Measurements from ENCODE around the gene STYX. TPM values are rescaled to one million over a fixed set of nuclear protein-coding genes. Genes with fewer than 3 reads are reported as not detected.

The STYX gene
- total and polyA plus RNA-seq, 2 of the 4 experiments (the other 2 are of a cell fraction), result 5.8 to 7.5 TPM

DNA sequence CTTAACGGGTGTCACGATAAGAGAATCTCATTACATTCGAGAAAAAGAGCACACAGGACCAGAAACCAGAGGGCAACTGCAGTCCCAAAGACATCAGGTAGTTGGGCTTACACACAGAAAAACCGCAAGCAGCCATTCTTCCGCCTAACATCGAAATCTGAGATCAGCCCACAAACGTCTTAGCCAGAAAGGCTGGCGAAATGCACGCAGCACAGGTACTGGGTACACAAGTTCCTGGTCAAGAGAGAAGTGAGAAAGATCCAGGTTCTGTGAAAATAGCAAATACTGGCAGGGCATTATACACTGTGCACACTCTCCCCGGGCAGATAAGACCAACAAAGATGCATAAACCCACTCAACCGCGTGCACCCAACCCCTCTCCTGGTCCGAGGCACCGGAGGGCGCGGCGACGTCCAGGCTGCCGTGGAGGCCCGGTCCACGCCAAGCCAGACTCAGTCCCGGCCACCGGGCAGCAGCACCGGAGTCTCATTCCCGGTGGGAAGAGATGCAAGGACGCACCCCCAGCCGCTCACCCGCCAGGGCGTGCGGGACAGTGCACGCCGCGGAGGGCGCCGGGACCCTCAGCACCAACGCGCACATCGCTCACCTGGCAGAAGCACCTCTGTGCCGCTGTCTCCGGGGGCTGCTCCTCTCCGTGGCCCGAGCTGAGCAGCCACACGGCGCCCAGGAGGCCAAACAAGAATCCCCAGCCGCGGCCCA, 35.0 kb upstream of the STYX start:
- H2AK9ac ChIP-seq (replicated peaks; ENCODE audit: low read depth, low read length, poor library complexity), result peak overlapping the region; percentile 93
- H2AFZ ChIP-seq (replicated peaks; ENCODE audit: low read length, poor library complexity), result peak overlapping the region; percentile 96
- no peak; the same call in 1 of the 2 replicates for TF ChIP-seq CHD1 (IDR thresholded peaks at IDR 0.05; ENCODE audit: low read depth, low read length)
- TF ChIP-seq POLR2A (IDR thresholded peaks at IDR 0.05; ENCODE audit: low read depth, low read length), result no peak
- no peak for TF ChIP-seq MXI1 (IDR thresholded peaks at IDR 0.05; ENCODE audit: borderline replicate concordance, low read depth, low read length)
- no peak for TF ChIP-seq NFE2L2 (IDR thresholded peaks at IDR 0.05; ENCODE audit: low read depth, low read length)
- TF ChIP-seq SMC3 (IDR thresholded peaks at IDR 0.05; ENCODE audit: low read depth, low read length), result no peak
- TF ChIP-seq FOS (IDR thresholded peaks at IDR 0.05; ENCODE audit: low read depth, low read length), result no peak
- no peak for TF ChIP-seq RFX5 (IDR thresholded peaks at IDR 0.05; ENCODE audit: low read depth, low read length)
- 0 out of 2 replicates have a peak, but pooled peaks have one; percentile 1 for TF ChIP-seq CTCF (conservative IDR thresholded peaks at IDR 0.05; ENCODE audit: low read depth, low read length)
- peaks cover 9 to 43% of the 10 kb centered on the region in 2 experiments for H3K79me1 ChIP-seq (ENCODE audit: low read depth in 1 of 2, low read length in 2 of 2)
- no TSS peak for BruUV-seq (replicated peaks)
- DNase-seq (peak; percentile 49), ATAC-seq (ENCODE audit: low read depth) (peak; percentile 36)
- peaks cover 32% of the 10 kb centered on the region for H4K20me1 ChIP-seq (ENCODE audit: insufficient read depth, low read length)
- H2BK20ac ChIP-seq (ENCODE audit: low read depth, low read length), result no peak overlapping the region
- ChIA-PET POLR2A (ENCODE audit: unreplicated experiment) (no interaction called here), CTCF (interaction anchor here (1.6 kb wide), 1 partner anchor 11 kb away, joined by 3 read pairs; no protein-coding TSS in a partner anchor)
- peak overlapping the region; percentile 48 for H3K4ac ChIP-seq (ENCODE audit: low read depth, low read length)
- peak overlapping the region; percentile 41 for H2AK5ac ChIP-seq (ENCODE audit: low read depth, low read length)
- H4K91ac ChIP-seq (ENCODE audit: insufficient read depth, low read depth, low read length), result peak overlapping the region; percentile 2; the same call in 1 of the 2 replicates
- no peak overlapping the region for H2BK120ac ChIP-seq (ENCODE audit: low read depth, low read length)
- H2BK5ac ChIP-seq (ENCODE audit: low read depth, low read length, poor library complexity, severe bottlenecking), result peak overlapping the region; percentile 95
- no peaks in the 10 kb centered on the region for H3K36me3 ChIP-seq (ENCODE audit: control insufficient read depth, insufficient read depth, low read length)
- no peaks in the 10 kb centered on the region for H3K27me3 ChIP-seq (ENCODE audit: control insufficient read depth, insufficient read depth, low read length)
- H3K27ac ChIP-seq (ENCODE audit: insufficient read depth, low read length), result peak overlapping the region; percentile 96
- peaks cover 3% of the 10 kb centered on the region; the same call in 1 of the 2 replicates for H3K9me1 ChIP-seq (ENCODE audit: insufficient read depth, low read length)
- 0 out of 3 replicates have a peak overlapping the region, but pooled peaks have one; percentile 10 for H2BK15ac ChIP-seq (ENCODE audit: low read depth, low read length)
- no peaks in the 10 kb centered on the region for H3K9me3 ChIP-seq (ENCODE audit: control insufficient read depth, insufficient read depth, low read length)
- peak overlapping the region; percentile 5 to 22; a peak in 3 of 4 replicates for H4K8ac ChIP-seq (ENCODE audit: low read depth in 2 of 2, low read length in 2 of 2)
- peak overlapping the region; percentile 94 for H3K9ac ChIP-seq (ENCODE audit: low read depth, low read length)
- dilution Hi-C loops (cut with HindIII; ENCODE audit: low sequenced_read_pairs, unreplicated experiment), result no loop called here
- peak overlapping the region; percentile 10 for H3K18ac ChIP-seq (ENCODE audit: low read depth, low read length)
- H3K14ac ChIP-seq (replicated peaks; ENCODE audit: low read depth, low read length), result peak overlapping the region; percentile 86
- peak overlapping the region; percentile 65; the same call in 1 of the 2 replicates for H4K5ac ChIP-seq (ENCODE audit: low read depth, low read length)
- in situ Hi-C loops (cut with MboI; ENCODE audit: low sequenced_read_pairs), result loop anchor here (25.0 kb wide), 1 partner anchor 383 kb away; the partner anchor contains the start of gene PTGER2
- intact Hi-C loops (cut with micrococcal nuclease), result loop anchor here (2.0 to 5.0 kb wide), 3 partner anchors 140 to 398 kb away; partner anchors contain the start of gene PTGER2
- peaks cover 2% of the 10 kb centered on the region for H3K4me1 ChIP-seq (ENCODE audit: control insufficient read depth, insufficient read depth, low read length)
- WGBS, 2 experiments (ENCODE audit: extremely low coverage in 2 of 2, insufficient read length in 1 of 2), result 4% methylated on average over 18 of the region's 46 CpGs; no CpG with 5 or more reads in 1 of the 2 experiments
- peak overlapping the region; percentile 32 for H3K56ac ChIP-seq (ENCODE audit: extremely low read depth, insufficient read depth, low read length)
- H3K23ac ChIP-seq (ENCODE audit: low read depth, low read length), result peak overlapping the region; percentile 43
- peak overlapping the region; percentile 69 for H3K4me2 ChIP-seq (ENCODE audit: low read depth, low read length)
- peak overlapping the region; percentile 74 for H3K4me3 ChIP-seq (ENCODE audit: insufficient read depth, low read depth, low read length)
